Right forelimb (tissue), 1 donor: ENCODE data around the gene ZNF311.
"Not testable (repeated sequence)": the region's sequence is repeated elsewhere in the genome, so short reads cannot be mapped to it uniquely, and the experiment has no call there.

Experiments
- DNase-seq: peaks from one replicate; pipeline ENCODE4 v3.0.0-alpha.2; 2018

Gene ZNF311

DNA sequence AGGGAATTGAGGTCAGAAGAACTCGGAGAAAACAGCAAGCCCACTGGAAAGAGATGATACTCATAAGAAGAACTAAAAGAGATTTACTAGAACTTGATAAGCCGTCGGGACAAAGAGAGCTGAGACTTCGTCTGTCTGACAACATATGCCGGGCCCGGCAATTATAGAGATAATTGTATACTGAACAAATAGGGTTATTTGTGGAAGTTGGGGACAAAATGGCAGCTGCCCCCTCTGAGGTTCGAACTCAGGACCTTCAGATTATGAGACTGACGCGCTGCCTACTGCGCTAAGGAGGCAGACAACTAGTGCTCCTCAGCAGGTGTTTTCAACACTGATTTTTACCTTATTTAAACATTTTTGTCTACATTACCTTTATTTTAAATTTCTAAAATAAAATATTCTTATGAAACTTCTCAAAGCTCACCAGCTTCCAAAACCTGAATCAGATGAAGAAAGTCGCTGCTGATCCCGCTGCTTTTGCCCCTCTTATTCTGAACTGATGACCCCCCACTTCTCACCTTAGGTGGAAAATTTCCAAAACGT, 52.0 kb downstream of the ZNF311 start:
- peak; percentile 60 for DNase-seq

DNA sequence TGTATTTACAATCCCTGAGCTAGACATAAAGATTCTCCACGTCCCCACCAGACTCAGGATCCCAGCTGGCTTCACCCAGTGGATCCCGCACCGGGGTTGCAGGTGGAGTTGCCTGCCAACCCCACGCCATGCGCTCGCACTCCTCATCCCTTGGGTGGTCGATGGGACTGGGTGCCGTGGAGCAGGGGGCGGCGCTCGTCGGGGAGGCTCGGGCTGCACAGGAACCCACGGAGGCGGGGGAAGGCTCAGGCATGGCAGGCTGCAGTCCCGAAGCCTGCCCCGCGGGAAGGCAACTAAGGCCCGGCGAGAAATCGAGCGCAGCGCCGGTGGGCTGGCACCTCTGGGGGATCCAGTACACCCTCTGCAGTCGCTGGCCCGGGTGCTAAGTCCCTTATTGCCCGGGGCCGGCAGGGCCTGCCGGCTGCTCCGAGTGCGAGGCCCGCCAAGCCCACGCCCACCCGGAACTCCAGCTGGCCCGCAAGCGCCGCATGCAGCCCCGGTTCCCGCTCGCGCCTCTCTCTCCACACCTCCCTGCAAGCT, 55.4 kb downstream of the ZNF311 start:
- DNase-seq, result not testable (repeated sequence)

DNA sequence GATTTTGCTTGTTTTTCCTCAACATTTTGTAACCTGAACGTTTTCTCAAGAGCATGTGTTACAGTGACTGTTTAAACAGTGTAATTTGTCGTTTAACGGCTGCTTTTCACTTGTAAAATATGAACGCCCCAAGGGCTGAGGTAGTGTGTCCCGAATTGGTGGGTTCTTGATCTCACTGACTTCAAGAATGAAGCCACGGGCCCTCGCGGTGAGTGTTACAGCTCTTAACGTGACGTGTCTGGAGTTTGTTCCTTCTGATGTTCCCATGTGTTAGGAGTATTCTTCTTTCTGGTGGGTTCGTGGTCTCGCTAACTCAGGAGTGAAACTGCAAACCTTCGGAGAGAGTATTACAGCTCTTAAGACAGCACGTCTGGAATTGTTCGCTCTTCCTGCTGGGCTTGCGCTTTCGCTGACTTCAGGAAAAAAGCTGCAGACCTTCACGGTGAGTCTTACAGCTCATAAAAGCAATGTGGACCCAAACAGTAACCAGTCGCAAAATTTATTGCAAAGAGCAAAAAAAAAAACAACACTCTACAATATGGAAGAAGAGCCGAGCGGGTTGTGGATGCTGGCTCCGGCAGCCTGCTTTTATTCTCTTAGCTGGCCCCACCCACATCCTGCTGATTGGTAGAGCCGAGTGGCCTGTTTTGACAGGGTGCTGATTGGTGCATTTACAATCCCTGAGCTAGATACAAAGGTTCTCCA, 56.2 kb downstream of the ZNF311 start:
- DNase-seq, result no peak

DNA sequence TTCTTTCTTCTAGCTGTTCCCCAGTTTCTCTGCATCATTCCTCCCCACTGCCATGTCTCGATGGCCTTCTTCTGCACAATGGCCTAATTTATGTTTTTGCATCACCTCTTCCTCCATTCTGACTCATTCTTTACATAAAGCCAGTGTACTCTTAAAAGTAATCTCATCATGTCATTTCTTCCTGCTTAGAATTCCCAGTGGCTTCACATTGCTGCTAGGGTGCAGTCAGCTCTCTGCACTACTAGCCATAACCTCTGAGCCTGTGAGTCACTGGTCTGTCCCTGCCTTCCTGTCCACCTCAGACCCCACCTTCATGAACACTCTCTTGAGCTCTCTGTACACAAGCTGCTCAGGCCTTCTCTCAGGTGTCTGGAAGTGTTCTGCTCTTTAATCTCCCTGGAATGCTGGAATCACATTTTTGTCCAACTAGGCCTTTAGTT, 57.3 kb downstream of the ZNF311 start:
- DNase-seq, result no peak

DNA sequence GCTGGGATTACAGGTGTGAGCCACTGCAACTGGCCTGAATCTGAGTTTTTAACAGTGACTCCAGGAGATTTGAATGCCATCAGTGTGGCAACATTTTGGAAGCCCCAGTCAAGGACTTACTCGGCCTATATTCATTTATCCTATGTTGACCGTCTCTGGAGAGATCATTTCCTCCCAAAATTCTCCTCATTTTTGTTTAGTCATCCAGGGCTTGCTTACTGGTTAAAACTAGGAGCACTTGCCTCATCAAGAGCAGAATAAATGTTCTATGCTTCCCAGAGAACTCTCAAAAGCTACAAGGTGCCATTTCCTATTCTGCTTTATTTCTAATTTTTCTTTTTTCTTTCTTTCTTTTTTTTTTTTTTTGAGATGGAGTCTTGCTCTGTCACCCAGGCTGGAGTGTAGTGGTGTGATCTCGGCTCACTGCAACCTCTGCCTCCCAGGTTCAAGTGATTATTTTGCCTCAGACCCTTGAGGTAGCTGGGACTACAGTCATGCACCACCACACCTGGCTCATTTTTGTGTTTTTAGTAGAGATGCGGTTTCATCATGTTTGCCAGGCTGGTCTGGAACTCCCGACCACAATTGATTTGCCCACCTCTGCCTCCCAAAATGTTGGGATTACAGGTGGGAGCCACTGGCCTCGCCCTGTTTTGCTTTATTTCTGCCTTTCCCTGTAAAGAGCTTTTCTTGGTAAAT, 57.9 kb downstream of the ZNF311 start:
- DNase-seq, result no peak

DNA sequence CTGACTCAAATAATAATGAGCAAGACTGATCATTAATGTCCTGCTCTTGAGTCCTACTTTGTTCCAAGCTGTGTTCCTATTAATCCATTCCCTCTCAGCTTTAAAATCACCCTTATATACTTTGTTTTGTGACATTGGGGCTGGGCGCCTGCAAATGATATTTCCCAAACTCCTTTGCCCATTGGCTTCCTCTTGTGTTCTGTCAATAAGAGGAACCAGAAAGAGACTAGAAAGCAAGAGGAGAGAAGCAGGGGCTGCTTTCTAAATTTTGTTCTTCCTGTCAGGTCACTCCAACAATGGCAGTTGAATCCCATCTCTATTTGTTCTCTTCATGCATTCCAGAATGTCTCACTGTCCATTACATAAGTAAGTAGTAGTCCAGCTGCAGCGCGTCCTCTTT, 59.8 kb downstream of the ZNF311 start:
- DNase-seq, result no peak
